ENCODE data around the gene ADORA2A. TPM values are rescaled to one million over a fixed set of nuclear protein-coding genes. Genes with fewer than 3 reads are reported as not detected.

Gene ADORA2A
- polyA plus RNA-seq, 1 donor (not counting 4 experiments of a cell fraction or from before 2014, with no cell fraction given): 0.20 TPM

DNA sequence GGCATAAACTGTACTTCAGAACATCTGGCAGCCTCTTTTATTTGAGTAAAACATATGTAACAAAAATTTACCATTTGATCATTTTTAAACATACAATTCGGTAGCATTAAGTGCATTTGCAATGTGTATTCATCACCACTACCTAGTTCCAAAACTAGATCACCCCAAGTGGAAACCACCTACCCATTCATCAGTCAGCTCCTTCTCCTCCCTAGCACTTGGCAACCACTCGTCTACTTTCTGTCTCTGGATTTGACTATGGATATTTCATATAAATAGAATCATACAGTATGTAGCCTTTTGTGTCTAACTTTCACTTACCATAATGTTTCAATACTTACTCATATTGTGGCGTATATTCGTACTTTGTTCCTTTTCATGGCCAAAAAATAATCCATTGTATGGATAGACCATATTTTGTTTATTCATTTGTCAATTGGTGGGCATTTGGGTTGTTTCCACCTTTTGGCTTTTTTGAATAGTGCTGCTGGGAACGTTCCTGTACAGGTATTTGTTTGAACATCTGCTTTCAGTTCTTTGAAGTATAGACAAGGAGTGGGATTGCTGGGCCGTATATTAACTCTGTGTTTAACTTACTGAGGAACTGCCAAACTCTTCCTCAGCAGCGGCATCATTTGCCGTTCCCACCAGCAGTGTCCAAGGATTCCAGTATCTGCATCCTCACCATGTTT, 27.2 kb upstream of the ADORA2A start:
- Histone ChIP-seq H2AFZ (ENCODE audit: control insufficient read depth, low read length) (no peak overlapping the region), H3K9me1 (ENCODE audit: control insufficient read depth, extremely low read depth, insufficient read depth, low read length) (peaks cover 2% of the 10 kb centered on the region), H3K4me3 (ENCODE audit: control insufficient read depth in 2 of 3, extremely low read depth in 1 of 3, insufficient read depth in 2 of 3, low read depth in 1 of 3, low read length in 3 of 3) (no peak overlapping the region), H3K36me3 (ENCODE audit: control insufficient read depth in 2 of 2, extremely low read depth in 1 of 2, insufficient read depth in 2 of 2, low read length in 2 of 2) (peaks cover 10 to 35% of the 10 kb centered on the region in 2 experiments), H4K20me1 (ENCODE audit: control insufficient read depth, extremely low read depth, insufficient read depth, low read length) (peaks cover 7% of the 10 kb centered on the region), H3K79me2 (ENCODE audit: control insufficient read depth, insufficient read depth, low read length) (no peaks in the 10 kb centered on the region), H3K9me3 (ENCODE audit: control insufficient read depth, low read depth, low read length) (no peaks in the 10 kb centered on the region), H3K27me3 (ENCODE audit: control insufficient read depth, extremely low read depth, insufficient read depth, low read length) (no peaks in the 10 kb centered on the region), H3K9ac (ENCODE audit: control insufficient read depth, extremely low read depth, insufficient read depth, low read length) (no peak overlapping the region), H3K4me1 (ENCODE audit: control insufficient read depth, extremely low read depth, insufficient read depth, low read length) (peaks cover 13% of the 10 kb centered on the region), H3K27ac (ENCODE audit: control insufficient read depth, insufficient read depth, low read length) (no peak overlapping the region), H3K4me2 (ENCODE audit: control insufficient read depth, extremely low read depth, insufficient read depth, low read depth, low read length) (no peak overlapping the region)
- TF ChIP-seq EZH2 (IDR thresholded peaks at IDR 0.05; ENCODE audit: low read length): no peak
- TF ChIP-seq, protein P1, sequence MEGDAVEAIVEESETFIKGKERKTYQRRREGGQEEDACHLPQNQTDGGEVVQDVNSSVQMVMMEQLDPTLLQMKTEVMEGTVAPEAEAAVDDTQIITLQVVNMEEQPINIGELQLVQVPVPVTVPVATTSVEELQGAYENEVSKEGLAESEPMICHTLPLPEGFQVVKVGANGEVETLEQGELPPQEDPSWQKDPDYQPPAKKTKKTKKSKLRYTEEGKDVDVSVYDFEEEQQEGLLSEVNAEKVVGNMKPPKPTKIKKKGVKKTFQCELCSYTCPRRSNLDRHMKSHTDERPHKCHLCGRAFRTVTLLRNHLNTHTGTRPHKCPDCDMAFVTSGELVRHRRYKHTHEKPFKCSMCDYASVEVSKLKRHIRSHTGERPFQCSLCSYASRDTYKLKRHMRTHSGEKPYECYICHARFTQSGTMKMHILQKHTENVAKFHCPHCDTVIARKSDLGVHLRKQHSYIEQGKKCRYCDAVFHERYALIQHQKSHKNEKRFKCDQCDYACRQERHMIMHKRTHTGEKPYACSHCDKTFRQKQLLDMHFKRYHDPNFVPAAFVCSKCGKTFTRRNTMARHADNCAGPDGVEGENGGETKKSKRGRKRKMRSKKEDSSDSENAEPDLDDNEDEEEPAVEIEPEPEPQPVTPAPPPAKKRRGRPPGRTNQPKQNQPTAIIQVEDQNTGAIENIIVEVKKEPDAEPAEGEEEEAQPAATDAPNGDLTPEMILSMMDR (optimal IDR thresholded peaks at IDR 0.05 in 1 of 3, IDR thresholded peaks at IDR 0.05 in 1 of 3, conservative IDR thresholded peaks at IDR 0.05 in 1 of 3; ENCODE audit: extremely low read depth in 1 of 3, insufficient read depth in 2 of 3, low read length in 3 of 3): no peak
- DNase-seq (ENCODE audit: low read depth, low spot score) (no peak), FAIRE-seq (no peak)
- dilution Hi-C loops (cut with MboI; ENCODE audit: extremely low pct_ligation_motif_present, low sequenced_read_pairs): no loop called here

DNA sequence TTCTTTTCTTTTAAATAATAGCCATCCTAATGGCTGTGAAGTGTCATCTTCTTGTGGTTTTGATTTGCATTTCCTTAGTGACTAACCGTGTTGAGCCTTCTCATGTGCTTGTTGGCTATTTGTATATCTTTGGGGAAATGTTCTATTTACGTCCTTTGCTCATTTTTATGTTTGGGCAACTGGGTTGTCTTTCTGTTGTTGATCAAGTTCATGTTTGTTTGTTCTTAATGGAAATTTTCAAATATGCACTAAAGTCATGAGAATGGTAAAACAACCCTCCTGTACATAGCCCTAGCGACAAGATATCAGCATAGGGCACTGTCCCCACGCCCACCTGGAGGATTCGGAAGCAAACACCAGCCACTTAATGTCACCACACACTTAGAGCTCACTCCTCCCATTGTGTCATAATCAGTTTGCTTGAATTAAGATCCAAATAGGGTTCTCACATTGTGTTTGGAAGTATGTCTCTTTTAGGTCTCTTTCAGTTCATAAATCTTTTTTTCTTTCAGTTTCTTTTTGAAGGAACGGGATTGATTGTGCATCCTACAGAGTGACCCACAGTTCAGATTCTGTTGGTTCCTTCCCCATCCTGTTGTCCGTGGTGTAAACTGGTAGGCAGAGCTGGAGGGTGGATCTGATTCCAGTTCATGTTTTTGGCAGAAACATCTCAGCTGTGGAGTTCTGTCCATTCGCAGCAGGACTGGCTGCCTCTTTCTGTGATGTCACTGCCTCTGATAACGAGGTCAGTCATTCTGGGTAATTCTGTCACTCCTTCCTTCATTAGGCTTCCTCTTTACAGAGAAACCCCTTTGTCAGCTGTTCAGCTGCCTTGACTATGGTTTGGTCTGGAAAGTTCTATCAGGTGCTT, 26.4 kb upstream of the ADORA2A start:
- no peak overlapping the region for H3K27ac ChIP-seq (ENCODE audit: control insufficient read depth, insufficient read depth, low read length)
- DNase-seq (ENCODE audit: low read depth, low spot score): no peak
- dilution Hi-C loops (cut with MboI; ENCODE audit: extremely low pct_ligation_motif_present, low sequenced_read_pairs): no loop called here

More for the DNA sequence above, 26.4 kb upstream of the ADORA2A start:
- H3K9ac ChIP-seq (ENCODE audit: control insufficient read depth, extremely low read depth, insufficient read depth, low read length): no peak overlapping the region
- H3K4me2 ChIP-seq (ENCODE audit: control insufficient read depth, extremely low read depth, insufficient read depth, low read depth, low read length): no peak overlapping the region
- peaks cover 12 to 39% of the 10 kb centered on the region in 2 experiments for H3K36me3 ChIP-seq (ENCODE audit: control insufficient read depth in 2 of 2, extremely low read depth in 1 of 2, insufficient read depth in 2 of 2, low read length in 2 of 2)
- peak; percentile 52 for FAIRE-seq
- no peaks in the 10 kb centered on the region for H3K79me2 ChIP-seq (ENCODE audit: control insufficient read depth, insufficient read depth, low read length)
- H3K4me3 ChIP-seq (ENCODE audit: control insufficient read depth in 2 of 3, extremely low read depth in 1 of 3, insufficient read depth in 2 of 3, low read depth in 1 of 3, low read length in 3 of 3): no peak overlapping the region
- no peak overlapping the region for H2AFZ ChIP-seq (ENCODE audit: control insufficient read depth, low read length)
- TF ChIP-seq, protein P1 (optimal IDR thresholded peaks at IDR 0.05 in 1 of 3, IDR thresholded peaks at IDR 0.05 in 1 of 3, conservative IDR thresholded peaks at IDR 0.05 in 1 of 3; ENCODE audit: extremely low read depth in 1 of 3, insufficient read depth in 2 of 3, low read length in 3 of 3): no peak
- no peak for TF ChIP-seq EZH2 (IDR thresholded peaks at IDR 0.05; ENCODE audit: low read length)
- peaks cover 7% of the 10 kb centered on the region for H4K20me1 ChIP-seq (ENCODE audit: control insufficient read depth, extremely low read depth, insufficient read depth, low read length)
- H3K27me3 ChIP-seq (ENCODE audit: control insufficient read depth, extremely low read depth, insufficient read depth, low read length): no peaks in the 10 kb centered on the region
- H3K4me1 ChIP-seq (ENCODE audit: control insufficient read depth, extremely low read depth, insufficient read depth, low read length): peaks cover 13% of the 10 kb centered on the region
- H3K9me1 ChIP-seq (ENCODE audit: control insufficient read depth, extremely low read depth, insufficient read depth, low read length): peaks cover 2% of the 10 kb centered on the region
- no peaks in the 10 kb centered on the region for H3K9me3 ChIP-seq (ENCODE audit: control insufficient read depth, low read depth, low read length)
